CD4-positive, alpha-beta T cell (primary cell): Measurements from ENCODE around the gene PPP4R4. TPM values are rescaled to one million over a fixed set of nuclear protein-coding genes. Genes with fewer than 3 reads are reported as not detected.
A peak's percentile ranks its signal among the peaks of the same experiment; 100 is the strongest.

ENCODE experiments used
- ATAC-seq: fragments of 200-7000 bp; cut with Tn5 transposase; one replicate; pipeline ENCODE4 v1.10.0; 2022; ENCODE audit warnings: mild to moderate bottlenecking; ENCODE audit not compliant: poor library complexity
- CTCF ChIA-PET: fragments of 350-600 bp; sonication (Branson Sonifier 250); formaldehyde crosslinking; loops from one replicate; lab custom pipeline; 2021; ENCODE audit warnings: antibody characterized with exemption, inconsistent platforms; lab: Charles Lee
- POLR2A ChIA-PET: fragments of 350-600 bp; sonication (Branson Sonifier 250); formaldehyde crosslinking; loops from one replicate; lab custom pipeline; 2021; ENCODE audit warnings: antibody characterized with exemption, inconsistent platforms; lab: Charles Lee
- DNase-seq, 14 experiments: peaks; one replicate each; pipeline ENCODE4 v3.0.0-alpha.2; 2013 to 2020; ENCODE audit warnings: mixed read lengths in 2 of 14
- H3K27ac ChIP-seq, 2 donors: one replicate each; pipeline versions ENCODE4 v1.5.1 to v1.7.0; 2013; ENCODE audit warnings: low read length in 2 of 2, low read depth in 1 of 2, mild to moderate bottlenecking in 1 of 2
- H3K27me3 ChIP-seq, 2 experiments: 1 replicate in 1 of 2; 2 replicates in 1 of 2; pipeline versions ENCODE4 v1.6.1 to v1.7.0; 2013; ENCODE audit warnings: low read length in 2 of 2, control low read depth in 1 of 2, mild to moderate bottlenecking in 1 of 2, moderate library complexity in 1 of 2; ENCODE audit not compliant: insufficient read depth in 2 of 2, control insufficient read depth in 1 of 2
- H3K36me3 ChIP-seq: one replicate; pipeline ENCODE4 v1.6.1; 2013; ENCODE audit warnings: low read length, control low read depth; ENCODE audit not compliant: insufficient read depth
- H3K4me1 ChIP-seq: one replicate; pipeline ENCODE4 v1.6.1; 2013; ENCODE audit warnings: low read length, control low read depth; ENCODE audit not compliant: insufficient read depth
- H3K4me3 ChIP-seq: one replicate; pipeline ENCODE4 v1.5.1; 2013; ENCODE audit warnings: mild to moderate bottlenecking, low read length, moderate library complexity
- H3K9me3 ChIP-seq, 2 experiments: 1 replicate in 1 of 2; 2 replicates in 1 of 2; pipeline versions ENCODE4 v1.6.1 to v1.7.0; 2013; ENCODE audit warnings: low read length in 2 of 2, mild to moderate bottlenecking in 2 of 2, control low read depth in 1 of 2, moderate library complexity in 1 of 2; ENCODE audit not compliant: control insufficient read depth in 1 of 2, insufficient read depth in 1 of 2
- H3K27ac Mint-ChIP-seq: one replicate; pipeline ENCODE4 v1.8.0; 2020; ENCODE audit warnings: mixed read lengths
- H3K27me3 Mint-ChIP-seq: one replicate; pipeline ENCODE4 v1.8.0; 2021; ENCODE audit warnings: mixed read lengths
- H3K36me3 Mint-ChIP-seq: one replicate; pipeline ENCODE4 v1.8.0; 2021; ENCODE audit warnings: low read depth, mixed read lengths
- H3K4me1 Mint-ChIP-seq: one replicate; pipeline ENCODE4 v1.8.0; 2021; ENCODE audit warnings: low read depth, mixed read lengths
- H3K4me3 Mint-ChIP-seq: one replicate; pipeline ENCODE4 v1.8.0; 2020; ENCODE audit warnings: mild to moderate bottlenecking, mixed read lengths
- H3K9me3 Mint-ChIP-seq: one replicate; pipeline ENCODE4 v1.8.0; 2020; ENCODE audit warnings: mixed read lengths
- CTCF ChIP-seq: fragments of 200-600 bp; IDR thresholded peaks from one replicate; pipeline ENCODE4 v1.8.0; 2022; ENCODE audit warnings: antibody characterized with exemption, mild to moderate bottlenecking
- intact Hi-C, 2 experiments: fragments of 100-400 bp; cut with DNase I in 1 of 2; cut with micrococcal nuclease in 1 of 2; formaldehyde crosslinking; loops; one replicate each; pipeline versions ENCODE4 v1.15.1 to v1.9.0; 2023 to 2025; cut with DNase I, micrococcal nuclease
- polyA plus RNA-seq, 2 donors: library from polyadenylated mRNA; unstranded; fragments of 120-200 nt; gene quantifications; one replicate each; pipeline ENCODE4 v1.2.1, GENCODE V29; 2013
- total RNA-seq, 174 experiments: library from RNA in 2 of 174; stranded (reverse) in 2 of 174; gene quantifications; one replicate each; pipeline ENCODE4 v1.2.3 and lab custom pipeline; 2021 to 2026

Gene PPP4R4
- total RNA-seq = 1 to 10 TPM; 3.5 to 4.3 TPM
- polyA plus RNA-seq (2013, experiment 1 of 2) = 0.48 TPM
- polyA plus RNA-seq (2013, experiment 2 of 2) = 1.3 TPM
- 0.19 to 17.7 (median 1.7) reads per million in 172 experiments for total RNA-seq (lab: John Stamatoyannopoulos, UW)

GRCh38 chr14:94173885-94174603, at the start of gene PPP4R4:
TSS of gene PPP4R4 (plus strand) at chr14:94174322. CDS start at chr14:94174466, 144 bp downstream.
- Histone ChIP-seq H3K27ac (no peak within 1 kb of the TSS), H3K27me3 (peaks cover 4 to 7% of the 10 kb centered on the region in 2 experiments), H3K4me1 (peaks cover 23% of the 10 kb centered on the region), H3K4me3 (peak within 1 kb of the TSS; percentile 79), H3K36me3 (no peaks in the 10 kb centered on the region), H3K9me3 (no peaks in the 10 kb centered on the region)
- Mint-ChIP-seq H3K9me3 (no peaks in the 10 kb centered on the region), H3K27ac (peak within 1 kb of the TSS; percentile 11), H3K36me3 (no peaks in the 10 kb centered on the region), H3K4me1 (peaks cover 30% of the 10 kb centered on the region), H3K27me3 (peaks cover 7% of the 10 kb centered on the region), H3K4me3 (peak within 1 kb of the TSS; percentile 88)
- ChIA-PET CTCF (interaction anchor here (1.1 to 1.5 kb wide), 3 partner anchors 37 to 234 kb away, joined by 3 read pairs; partner anchors contain the start of gene IFI27L2), POLR2A (interaction anchor here (0.8 to 3.7 kb wide), 11 partner anchors 8 to 235 kb away, joined by 3 to 27 read pairs (median 7); partner anchors contain the start of genes DDX24, IFI27L1, IFI27L2 and OTUB2)
- no peak for TF ChIP-seq CTCF
- peak; percentile 90 for ATAC-seq
- DNase-seq = peak; percentile 75 to 95 (median 88)
- intact Hi-C loops = loop anchor here in 1 of 2 experiments (2.0 to 10.0 kb wide), 3 partner anchors 91 to 1059 kb away; partner anchors contain the start of gene ITPK1

GRCh38 chr14:94124582-94125377, 49.3 kb upstream of the PPP4R4 start:
- Histone ChIP-seq H3K36me3 (no peaks in the 10 kb centered on the region), H3K27ac (no peak overlapping the region), H3K4me3 (no peak overlapping the region), H3K9me3 (peaks cover 12 to 13% of the 10 kb centered on the region in 2 experiments), H3K27me3 (no peaks in the 10 kb centered on the region), H3K4me1 (peaks cover 13% of the 10 kb centered on the region)
- DNase-seq (peak in 1 of 14 experiments; percentile 11), ATAC-seq (no peak)
- Mint-ChIP-seq H3K27me3 (peaks cover 7% of the 10 kb centered on the region), H3K4me1 (peaks cover 13% of the 10 kb centered on the region), H3K4me3 (no peak overlapping the region), H3K27ac (no peak overlapping the region), H3K9me3 (peaks cover 9% of the 10 kb centered on the region), H3K36me3 (peaks cover 11% of the 10 kb centered on the region)
- TF ChIP-seq CTCF = no peak
- CTCF ChIA-PET = no interaction called here
- POLR2A ChIA-PET = interaction anchor here (0.6 to 2.3 kb wide), 2 partner anchors 43 to 45 kb away, joined by 3 to 6 read pairs; partner anchors contain the start of genes DDX24 and IFI27L1
- intact Hi-C loops = no loop called here
